Right lobe of liver (tissue), 6 donors: ENCODE results near the gene AP5S1. TPM values are rescaled to one million over a fixed set of nuclear protein-coding genes. Genes with fewer than 3 reads are reported as not detected.
A peak's percentile ranks its signal among the peaks of the same experiment; 100 is the strongest.

ENCODE experiments used
- ATAC-seq, 4 donors: fragments of 200-7000 bp; cut with Tn5 transposase; one replicate each; pipeline ENCODE4 v1.9.1; 2020; ENCODE audit warnings: mild to moderate bottlenecking in 4 of 4, moderate library complexity in 4 of 4
- DNase-seq, 3 donors: peaks; one replicate each; pipeline ENCODE4 v3.0.0-alpha.2; 2020
- H3K27ac ChIP-seq, 3 donors: fragments of 200-600 bp; one replicate each; pipeline ENCODE4 v1.8.0; 2022
- H3K27me3 ChIP-seq, 2 donors: fragments of 200-600 bp; one replicate each; pipeline ENCODE4 v1.8.0; 2022
- H3K36me3 ChIP-seq, 4 donors: fragments of 200-600 bp; sonication (generic) in 1 of 4; one replicate each; pipeline versions ENCODE4 v1.5.1 to v1.8.0; 2017 to 2022; ENCODE audit warnings: control low read depth in 1 of 4
- H3K4me1 ChIP-seq, 4 donors: fragments of 200-600 bp; sonication (generic) in 1 of 4; one replicate each; pipeline versions ENCODE4 v1.5.1 to v1.8.0; 2017 to 2022; ENCODE audit warnings: control low read depth in 1 of 4
- H3K4me3 ChIP-seq, 3 donors: fragments of 200-600 bp; one replicate each; pipeline ENCODE4 v1.8.0; 2022
- H3K9me3 ChIP-seq, 4 donors: fragments of 200-600 bp; sonication (generic) in 1 of 4; one replicate each; pipeline versions ENCODE4 v1.5.1 to v1.8.0; 2017 to 2022; ENCODE audit warnings: control low read depth in 1 of 4
- CTCF ChIP-seq, 4 donors: fragments of 200-600 bp in 3 of 4; fragments of 450-650 bp in 1 of 4; IDR thresholded peaks; one replicate each; pipeline versions ENCODE4 v1.5.1 to v1.8.0; 2016 to 2022; ENCODE audit warnings: antibody characterized with exemption in 4 of 4, mild to moderate bottlenecking in 2 of 4
- POLR2A ChIP-seq: fragments of 450-650 bp; IDR thresholded peaks from one replicate; pipeline ENCODE4 v1.6.1; 2017; ENCODE audit warnings: antibody characterized with exemption, mild to moderate bottlenecking
- WGBS: methylation state at CpG from one replicate; pipeline ENCODE4 v1.1.6; 2018; ENCODE audit warnings: low coverage, low lambda C conversion rate; ENCODE audit not compliant: insufficient coverage; ENCODE audit errors: missing lambda C conversion rate; 5-methylcytosine and 5-hydroxymethylcytosine counted together
- intact Hi-C, 2 donors: fragments of 100-400 bp; cut with DNase I; formaldehyde crosslinking; loops; one replicate each; pipeline versions ENCODE4 v1.11.2 to v1.14.1; 2022
- total RNA-seq, 6 experiments: library from RNA; depleted of rRNA in 2 of 6; stranded (reverse); fragments of >200 nt in 2 of 6; fragmentation: NEBNext Ultra II Directional in 3 of 6; extraction: Animal tissue kit (Norgen Biotek cat#: 25700) in 3 of 6; gene quantifications; one replicate each; pipeline versions ENCODE4 v1.1.0 to v1.2.4, GENCODE V29; 2016 to 2023
- donor health status: DM: no; HTN: yes; CAD: no.
- donor health status: DM: no; HTN: no; CAD: no.
- donor health status: DM: no; HTN: no; CAD: no.
- donor health status: DM: no; HTN: yes; CAD: no.
- donor health status: DM: no; HTN: yes; CAD: no.

AP5S1 gene
- total RNA-seq, 6 experiments from 2014 or later, result 7.7 to 16.1 (median 9.5) TPM

- Histone ChIP-seq H3K9me3 (no peaks in the 10 kb centered on the region), H3K27me3 (no peaks in the 10 kb centered on the region), H3K4me1 (peaks cover 0 to 48% (median 20%) of the 10 kb centered on the region in 4 donors), H3K27ac (no peak overlapping the region), H3K36me3 (peaks cover 0 to 2% (median 0%) of the 10 kb centered on the region in 4 donors), H3K4me3 (no peak overlapping the region)
- 96% methylated on average over 9 of the region's 11 CpGs for WGBS
- intact Hi-C loops, result no loop called here
- TF ChIP-seq POLR2A, result no peak
- TF ChIP-seq CTCF (IDR thresholded peaks at IDR 0.05), result no peak
- DNase-seq (no peak), ATAC-seq (no peak)
These were observed 15.6 kb upstream of the AP5S1 start for GRCh38 chr20:3804781-3805180.

DNA sequence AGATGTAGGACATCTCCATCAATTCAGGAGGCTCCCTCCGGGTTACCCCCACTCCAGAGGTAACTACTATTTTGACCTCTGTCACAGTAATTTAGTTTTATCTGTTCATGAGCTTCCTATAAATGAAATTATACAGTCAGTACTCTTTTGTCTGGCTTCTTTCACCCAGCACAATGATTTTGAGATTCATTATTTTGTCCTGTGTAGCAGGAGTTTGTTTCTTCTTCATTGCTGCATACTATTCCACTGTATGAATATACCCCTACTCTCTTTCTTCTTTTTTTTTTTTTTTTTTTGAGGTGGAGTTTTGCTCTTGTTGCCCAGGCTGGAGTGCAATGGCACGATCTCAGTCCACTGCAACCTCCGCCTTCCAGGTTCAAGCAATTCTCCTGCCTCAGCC is 11.8 kb upstream of the AP5S1 start:
- H3K36me3 ChIP-seq, result no peaks in the 10 kb centered on the region
- DNase-seq (no peak), ATAC-seq (no peak)
- H3K27me3 ChIP-seq, result no peaks in the 10 kb centered on the region
- 86% methylated on average over 3 of the region's 3 CpGs for WGBS
- no peak for TF ChIP-seq POLR2A
- no peak for TF ChIP-seq CTCF (IDR thresholded peaks at IDR 0.05)
- no peak overlapping the region for H3K4me3 ChIP-seq
- intact Hi-C loops, result no loop called here
- peak overlapping the region; percentile 86 to 95 (median 87) for H3K27ac ChIP-seq
- no peaks in the 10 kb centered on the region for H3K9me3 ChIP-seq
- H3K4me1 ChIP-seq, result peaks cover 0 to 60% (median 15%) of the 10 kb centered on the region in 4 donors

GRCh38 chr20:3811467-3812258 is 8.7 kb upstream of the AP5S1 start:
- H3K27me3 ChIP-seq, result no peaks in the 10 kb centered on the region
- no peaks in the 10 kb centered on the region for H3K36me3 ChIP-seq
- peaks cover 0 to 48% (median 15%) of the 10 kb centered on the region in 4 donors for H3K4me1 ChIP-seq
- H3K9me3 ChIP-seq, result no peaks in the 10 kb centered on the region
- 0% methylated on average over 12 of the region's 20 CpGs for WGBS
- intact Hi-C loops, result no loop called here
- H3K27ac ChIP-seq, result peak overlapping the region; percentile 86 to 98 (median 97)
- DNase-seq (peak; percentile 97 to 99 (median 98)), ATAC-seq (peak; percentile 74 to 85 (median 82))
- peak overlapping the region; percentile 22 to 44 (median 44) for H3K4me3 ChIP-seq
- TF ChIP-seq CTCF (IDR thresholded peaks at IDR 0.05) (no peak), POLR2A (peak; percentile 74)

DNA sequence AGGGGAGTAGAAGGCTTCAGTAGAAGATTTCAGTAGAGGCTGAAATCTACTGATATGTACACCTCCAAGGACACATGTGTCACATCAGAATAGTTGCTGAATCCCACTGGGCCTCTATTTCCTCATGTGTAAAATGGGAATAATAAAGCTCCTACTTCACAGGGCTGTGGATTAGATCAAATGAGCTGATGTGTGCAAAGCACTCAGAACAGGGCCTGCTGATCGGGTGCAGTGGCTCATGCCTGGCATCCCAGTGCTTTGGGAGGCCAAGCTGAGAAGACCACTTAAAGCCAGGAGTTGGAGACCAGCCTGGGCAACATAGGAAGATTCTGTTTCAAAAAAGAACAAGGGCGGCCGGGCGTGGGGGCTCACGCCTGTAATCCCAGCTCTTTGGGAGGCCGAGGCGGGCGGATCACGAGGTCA is 8.1 kb upstream of the AP5S1 start:
- Histone ChIP-seq H3K27me3 (no peaks in the 10 kb centered on the region), H3K36me3 (no peaks in the 10 kb centered on the region), H3K27ac (peak overlapping the region; percentile 58 to 98 (median 97)), H3K9me3 (no peaks in the 10 kb centered on the region), H3K4me3 (no peak overlapping the region), H3K4me1 (peaks cover 0 to 42% (median 12%) of the 10 kb centered on the region in 4 donors)
- ATAC-seq (no peak), DNase-seq (no peak)
- intact Hi-C loops, result no loop called here
- 93% methylated on average over 5 of the region's 9 CpGs for WGBS
- no peak for TF ChIP-seq CTCF (IDR thresholded peaks at IDR 0.05)
- no peak for TF ChIP-seq POLR2A
